HepG2 (cell line): ENCODE results near the gene MAP2K7. TPM values are rescaled to one million over a fixed set of nuclear protein-coding genes. Genes with fewer than 3 reads are reported as not detected.

ENCODE experiments used
- ATRX ChIP-seq: sonication (generic); formaldehyde crosslinking; IDR thresholded peaks from 2 replicates; pipeline ENCODE4 v1.4.0; 2020; ENCODE audit warnings: missing genetic modification reagents, borderline replicate concordance
- FLYWCH1 ChIP-seq: sonication (generic); formaldehyde crosslinking; IDR thresholded peaks from 2 replicates; pipeline ENCODE4 v1.8.1; 2023; ENCODE audit warnings: mild to moderate bottlenecking, missing genetic modification reagents
- FOSL1 ChIP-seq: sonication (generic); formaldehyde crosslinking; IDR thresholded peaks from 2 replicates; pipeline ENCODE4 v1.9.0; 2021; ENCODE audit warnings: missing genetic modification reagents, borderline replicate concordance
- HCFC1 ChIP-seq: fragments of 150-350 bp; IDR thresholded peaks from 2 replicates; pipeline ENCODE4 v1.6.1; 2014; ENCODE audit warnings: low read depth, low read length
- HNRNPL ChIP-seq: fragments of 200-400 bp; formaldehyde crosslinking; IDR thresholded peaks from 2 replicates; pipeline ENCODE4 v1.6.1; 2017; ENCODE audit warnings: mild to moderate bottlenecking, low read depth, low read length
- KDM5B ChIP-seq: sonication (generic); formaldehyde crosslinking; IDR thresholded peaks from 2 replicates; pipeline ENCODE4 v1.4.0; 2020; ENCODE audit warnings: missing genetic modification reagents, mild to moderate bottlenecking, borderline replicate concordance
- KLF16 ChIP-seq, 2 experiments: sonication (generic) in 1 of 2; formaldehyde crosslinking in 1 of 2; IDR thresholded peaks; 2 replicates each; pipeline versions ENCODE4 v1.6.1 to v1.8.0; 2016 to 2023; ENCODE audit warnings: missing genetic modification reagents in 2 of 2, missing compliant biosample characterization in 1 of 2
- MXI1 ChIP-seq: IDR thresholded peaks from 3 replicates; pipeline ENCODE4 v1.6.1; 2012; ENCODE audit warnings: low read depth, low read length, inconsistent platforms, borderline replicate concordance
- SAFB2 ChIP-seq: sonication (generic); formaldehyde crosslinking; IDR thresholded peaks from 2 replicates; pipeline ENCODE4 v1.5.1; 2020; ENCODE audit warnings: missing genetic modification reagents, low read depth, mild to moderate bottlenecking, borderline replicate concordance
- SP140L ChIP-seq: sonication (generic); formaldehyde crosslinking; IDR thresholded peaks from 2 replicates; pipeline ENCODE4 v1.4.0; 2020; ENCODE audit warnings: missing genetic modification reagents, borderline replicate concordance
- ZNF180 ChIP-seq: sonication (generic); formaldehyde crosslinking; IDR thresholded peaks from 2 replicates; pipeline ENCODE4 v1.4.0; 2020; ENCODE audit warnings: low read depth, missing genetic modification reagents, borderline replicate concordance
- ZNF274 ChIP-seq: sonication (generic); formaldehyde crosslinking; IDR thresholded peaks from 2 replicates; pipeline ENCODE4 v1.5.1; 2020; ENCODE audit warnings: mild to moderate bottlenecking, missing genetic modification reagents
- ZNF598 ChIP-seq: sonication (generic); formaldehyde crosslinking; IDR thresholded peaks from 2 replicates; pipeline ENCODE4 v1.5.1; 2020; ENCODE audit warnings: mild to moderate bottlenecking, missing genetic modification reagents, borderline replicate concordance
- ZNF776 ChIP-seq: sonication (generic); formaldehyde crosslinking; IDR thresholded peaks from 2 replicates; pipeline ENCODE4 v1.4.0; 2020; ENCODE audit warnings: mild to moderate bottlenecking, missing genetic modification reagents
- ZNF788 ChIP-seq: sonication (generic); formaldehyde crosslinking; IDR thresholded peaks from 2 replicates; pipeline ENCODE4 v1.5.0; 2020; ENCODE audit warnings: mild to moderate bottlenecking, missing genetic modification reagents, borderline replicate concordance
- ZNF839 ChIP-seq: sonication (generic); formaldehyde crosslinking; IDR thresholded peaks from 2 replicates; pipeline ENCODE4 v1.4.0; 2020; ENCODE audit warnings: missing genetic modification reagents, mild to moderate bottlenecking, borderline replicate concordance
- ZNF879 ChIP-seq: sonication (generic); formaldehyde crosslinking; IDR thresholded peaks from 2 replicates; pipeline ENCODE4 v1.8.1; 2023; ENCODE audit warnings: missing genetic modification reagents
- ZSCAN25 ChIP-seq: sonication (generic); formaldehyde crosslinking; IDR thresholded peaks from 2 replicates; pipeline ENCODE4 v1.8.0; 2022; ENCODE audit warnings: mild to moderate bottlenecking, missing genetic modification reagents
- polyA plus RNA-seq, 8 experiments: library from polyadenylated mRNA; depleted of rRNA in 3 of 8; stranded (reverse) in 7 of 8; unstranded in 1 of 8; fragments of >200 nt; fragmentation: Illumina TruSeq in 4 of 8; extraction: Trizol in 4 of 8; gene quantifications; 2 replicates each; pipeline versions ENCODE4 v1.2.1 to v1.2.3, GENCODE V29; 2011 to 2016; ENCODE audit warnings: low read depth in 4 of 8, missing spikeins in 1 of 8, mixed read lengths in 1 of 8; ENCODE audit not compliant: insufficient read depth in 1 of 8
- total RNA-seq, 5 experiments: library from RNA; depleted of rRNA; stranded (reverse); fragments of >200 nt; fragmentation: Illumina TruSeq; extraction: Trizol; gene quantifications; 2 replicates each; pipeline ENCODE4 v1.2.3, GENCODE V29; 2016; ENCODE audit warnings: low read depth in 1 of 5
- TF ChIP-seq, protein P1 (sequence below): sonication (generic); formaldehyde crosslinking; IDR thresholded peaks from 2 replicates; pipeline ENCODE4 v1.5.0; 2020; ENCODE audit warnings: mild to moderate bottlenecking, missing genetic modification reagents
- TF ChIP-seq, protein P2 (sequence below): sonication (generic); formaldehyde crosslinking; IDR thresholded peaks from 2 replicates; pipeline ENCODE4 v1.4.0; 2020; ENCODE audit warnings: missing genetic modification reagents
- TF ChIP-seq, protein P3 (sequence below): sonication (generic); formaldehyde crosslinking; conservative IDR thresholded peaks from 2 replicates; pipeline ENCODE4 v1.8.1; 2023; ENCODE audit warnings: missing genetic modification reagents

The MAP2K7 gene
- total and polyA plus RNA-seq, 2 of the 13 experiments (the other 11 are each of a cell fraction or from before 2014, with no cell fraction given): 9.0 to 10.8 TPM

DNA sequence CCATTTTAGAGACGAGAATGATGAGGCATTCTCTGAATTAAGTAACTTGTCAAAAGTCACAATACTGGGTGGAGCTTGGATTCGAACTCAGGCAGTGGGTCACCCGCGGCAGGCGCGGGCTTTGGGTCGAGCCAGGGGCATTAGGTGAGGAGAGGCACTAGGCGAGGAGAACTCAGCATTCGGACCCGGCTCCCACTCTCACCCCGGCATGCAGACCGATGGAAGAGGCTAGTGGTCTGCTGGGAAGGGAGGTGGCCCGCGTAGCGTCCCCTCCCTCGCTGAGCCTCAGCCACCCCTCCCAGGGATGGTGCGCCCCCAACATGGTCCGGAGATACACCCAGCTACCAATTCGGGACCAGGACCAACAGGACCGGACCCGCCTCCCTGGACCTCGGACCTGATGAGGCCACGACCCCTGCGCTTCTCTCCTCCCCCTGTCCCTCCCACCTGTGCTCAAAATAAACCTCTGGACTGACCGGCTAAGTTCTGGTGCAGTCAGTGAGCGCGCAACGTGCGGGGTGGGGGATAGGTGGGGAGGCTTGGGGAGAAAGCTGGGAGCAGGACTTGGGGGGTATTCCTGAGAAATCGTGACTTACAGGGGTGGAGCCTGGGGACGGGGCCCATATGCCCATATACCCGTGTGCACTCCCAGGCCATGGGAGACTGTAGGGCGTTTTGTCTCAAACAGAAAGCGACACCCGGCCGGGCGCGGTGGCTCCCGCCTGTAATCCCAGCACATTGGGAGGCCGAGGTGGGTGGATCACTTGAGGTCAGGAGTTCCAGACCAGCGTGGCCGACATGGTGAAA is 15.1 kb downstream of the MAP2K7 start (continued):
- no peak for TF ChIP-seq HNRNPL
- TF ChIP-seq ZNF274 (CRISPR knock-in tag): peak; percentile 83; the same call in 1 of the 2 replicates
- TF ChIP-seq ZSCAN25 (CRISPR knock-in tag): peak; percentile 50; the same call in 1 of the 2 replicates
- TF ChIP-seq KLF16 (CRISPR knock-in tag; IDR thresholded peaks at IDR 0.05): no peak
- no peak for TF ChIP-seq ZNF776 (CRISPR knock-in tag)
- peak; percentile 82; the same call in 1 of the 2 replicates for TF ChIP-seq ZNF788 (CRISPR knock-in tag)
- TF ChIP-seq ZNF839: 0 out of 2 replicates have a peak, but pooled peaks have one; percentile 37
- TF ChIP-seq MXI1: peak; percentile 49; the same call in 1 of the 3 replicates
- TF ChIP-seq, protein P1, sequence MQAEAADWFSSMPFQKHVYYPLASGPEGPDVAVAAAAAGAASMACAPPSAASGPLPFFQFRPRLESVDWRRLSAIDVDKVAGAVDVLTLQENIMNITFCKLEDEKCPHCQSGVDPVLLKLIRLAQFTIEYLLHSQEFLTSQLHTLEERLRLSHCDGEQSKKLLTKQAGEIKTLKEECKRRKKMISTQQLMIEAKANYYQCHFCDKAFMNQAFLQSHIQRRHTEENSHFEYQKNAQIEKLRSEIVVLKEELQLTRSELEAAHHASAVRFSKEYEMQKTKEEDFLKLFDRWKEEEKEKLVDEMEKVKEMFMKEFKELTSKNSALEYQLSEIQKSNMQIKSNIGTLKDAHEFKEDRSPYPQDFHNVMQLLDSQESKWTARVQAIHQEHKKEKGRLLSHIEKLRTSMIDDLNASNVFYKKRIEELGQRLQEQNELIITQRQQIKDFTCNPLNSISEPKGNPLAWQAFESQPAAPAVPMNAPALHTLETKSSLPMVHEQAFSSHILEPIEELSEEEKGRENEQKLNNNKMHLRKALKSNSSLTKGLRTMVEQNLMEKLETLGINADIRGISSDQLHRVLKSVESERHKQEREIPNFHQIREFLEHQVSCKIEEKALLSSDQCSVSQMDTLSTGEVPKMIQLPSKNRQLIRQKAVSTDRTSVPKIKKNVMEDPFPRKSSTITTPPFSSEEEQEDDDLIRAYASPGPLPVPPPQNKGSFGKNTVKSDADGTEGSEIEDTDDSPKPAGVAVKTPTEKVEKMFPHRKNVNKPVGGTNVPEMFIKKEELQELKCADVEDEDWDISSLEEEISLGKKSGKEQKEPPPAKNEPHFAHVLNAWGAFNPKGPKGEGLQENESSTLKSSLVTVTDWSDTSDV (CRISPR knock-in tag): no peak
- TF ChIP-seq, protein P2, sequence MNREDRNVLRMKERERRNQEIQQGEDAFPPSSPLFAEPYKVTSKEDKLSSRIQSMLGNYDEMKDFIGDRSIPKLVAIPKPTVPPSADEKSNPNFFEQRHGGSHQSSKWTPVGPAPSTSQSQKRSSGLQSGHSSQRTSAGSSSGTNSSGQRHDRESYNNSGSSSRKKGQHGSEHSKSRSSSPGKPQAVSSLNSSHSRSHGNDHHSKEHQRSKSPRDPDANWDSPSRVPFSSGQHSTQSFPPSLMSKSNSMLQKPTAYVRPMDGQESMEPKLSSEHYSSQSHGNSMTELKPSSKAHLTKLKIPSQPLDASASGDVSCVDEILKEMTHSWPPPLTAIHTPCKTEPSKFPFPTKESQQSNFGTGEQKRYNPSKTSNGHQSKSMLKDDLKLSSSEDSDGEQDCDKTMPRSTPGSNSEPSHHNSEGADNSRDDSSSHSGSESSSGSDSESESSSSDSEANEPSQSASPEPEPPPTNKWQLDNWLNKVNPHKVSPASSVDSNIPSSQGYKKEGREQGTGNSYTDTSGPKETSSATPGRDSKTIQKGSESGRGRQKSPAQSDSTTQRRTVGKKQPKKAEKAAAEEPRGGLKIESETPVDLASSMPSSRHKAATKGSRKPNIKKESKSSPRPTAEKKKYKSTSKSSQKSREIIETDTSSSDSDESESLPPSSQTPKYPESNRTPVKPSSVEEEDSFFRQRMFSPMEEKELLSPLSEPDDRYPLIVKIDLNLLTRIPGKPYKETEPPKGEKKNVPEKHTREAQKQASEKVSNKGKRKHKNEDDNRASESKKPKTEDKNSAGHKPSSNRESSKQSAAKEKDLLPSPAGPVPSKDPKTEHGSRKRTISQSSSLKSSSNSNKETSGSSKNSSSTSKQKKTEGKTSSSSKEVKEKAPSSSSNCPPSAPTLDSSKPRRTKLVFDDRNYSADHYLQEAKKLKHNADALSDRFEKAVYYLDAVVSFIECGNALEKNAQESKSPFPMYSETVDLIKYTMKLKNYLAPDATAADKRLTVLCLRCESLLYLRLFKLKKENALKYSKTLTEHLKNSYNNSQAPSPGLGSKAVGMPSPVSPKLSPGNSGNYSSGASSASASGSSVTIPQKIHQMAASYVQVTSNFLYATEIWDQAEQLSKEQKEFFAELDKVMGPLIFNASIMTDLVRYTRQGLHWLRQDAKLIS: 0 out of 2 replicates have a peak, but pooled peaks have one; percentile 46
- TF ChIP-seq KDM5B (CRISPR knock-in tag): no peak
- TF ChIP-seq ZNF180 (CRISPR knock-in tag): no peak
- TF ChIP-seq SAFB2 (CRISPR knock-in tag): 0 out of 2 replicates have a peak, but pooled peaks have one; percentile 79
- TF ChIP-seq FOSL1 (CRISPR knock-in tag): no peak
- no peak for TF ChIP-seq ZNF598 (CRISPR knock-in tag)
- no peak for TF ChIP-seq HCFC1
- no peak for TF ChIP-seq ATRX (CRISPR knock-in tag)
- TF ChIP-seq, protein P3, sequence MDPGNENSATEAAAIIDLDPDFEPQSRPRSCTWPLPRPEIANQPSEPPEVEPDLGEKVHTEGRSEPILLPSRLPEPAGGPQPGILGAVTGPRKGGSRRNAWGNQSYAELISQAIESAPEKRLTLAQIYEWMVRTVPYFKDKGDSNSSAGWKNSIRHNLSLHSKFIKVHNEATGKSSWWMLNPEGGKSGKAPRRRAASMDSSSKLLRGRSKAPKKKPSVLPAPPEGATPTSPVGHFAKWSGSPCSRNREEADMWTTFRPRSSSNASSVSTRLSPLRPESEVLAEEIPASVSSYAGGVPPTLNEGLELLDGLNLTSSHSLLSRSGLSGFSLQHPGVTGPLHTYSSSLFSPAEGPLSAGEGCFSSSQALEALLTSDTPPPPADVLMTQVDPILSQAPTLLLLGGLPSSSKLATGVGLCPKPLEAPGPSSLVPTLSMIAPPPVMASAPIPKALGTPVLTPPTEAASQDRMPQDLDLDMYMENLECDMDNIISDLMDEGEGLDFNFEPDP (CRISPR knock-in tag): no peak
- TF ChIP-seq FLYWCH1 (CRISPR knock-in tag): no peak
- no peak; the same call in 1 of the 2 replicates for TF ChIP-seq ZNF879 (CRISPR knock-in tag)
- TF ChIP-seq SP140L (CRISPR knock-in tag): no peak
